Stimulated activated CD8-positive, alpha-beta memory T cell treated with anti-CD3 and anti-CD28 coated beads, Interleukin-7, amount 100 ng/mL, for 24 hours (primary cell): Measurements from ENCODE around the gene MTFR2.

Experiments used
- DNase-seq: peaks from one replicate; pipeline ENCODE4 v3.0.0-alpha.2; 2020; ENCODE audit warnings: low read depth

The MTFR2 gene

DNA sequence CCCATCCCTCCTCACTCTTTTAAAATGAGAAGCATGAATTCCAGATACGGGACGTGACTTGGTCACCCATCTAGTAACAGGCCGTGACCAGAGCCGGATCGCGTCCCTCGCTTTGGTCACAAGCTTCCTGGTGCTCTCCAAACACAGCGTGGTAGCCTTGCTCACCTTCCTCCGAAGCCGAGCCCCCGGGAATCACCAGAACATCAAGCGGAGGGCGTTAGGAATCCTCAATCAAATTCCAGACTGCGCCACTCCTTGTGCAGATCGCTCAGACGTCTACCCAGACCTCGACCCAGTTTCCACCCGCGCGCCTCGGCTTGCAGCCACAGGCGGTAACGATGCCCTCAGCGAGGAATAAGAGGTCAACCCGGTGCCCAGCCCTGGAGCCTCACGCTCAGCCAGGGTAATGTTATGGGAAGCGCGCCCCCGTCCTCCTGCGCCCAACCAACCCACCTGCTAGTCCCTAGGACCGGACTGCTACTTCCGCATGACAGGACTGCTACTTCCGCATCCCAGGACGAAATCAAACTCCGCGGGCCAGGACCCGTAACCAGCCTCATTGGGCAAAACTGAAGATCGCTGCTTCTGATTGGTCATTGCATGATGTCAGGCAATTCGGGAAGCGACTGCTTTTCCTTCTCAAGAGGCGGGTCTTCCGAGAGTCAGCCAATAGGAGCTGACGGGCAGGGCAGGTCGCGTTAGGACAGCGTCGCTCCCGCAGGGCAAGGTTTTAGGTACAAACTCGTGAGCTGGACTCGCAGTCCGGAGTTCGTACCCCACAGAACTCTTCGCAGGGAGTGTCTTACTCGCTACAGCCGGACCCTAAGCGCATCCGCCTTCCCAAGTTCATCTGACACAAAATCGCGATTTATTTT lies at the start of gene MTFR2:
MTFR2 (minus strand) TSS at position 501 of the 875 bp plus-strand sequence. CDS start 1,212 bp downstream, outside the sequence.
- DNase-seq: peak; percentile 82

DNA sequence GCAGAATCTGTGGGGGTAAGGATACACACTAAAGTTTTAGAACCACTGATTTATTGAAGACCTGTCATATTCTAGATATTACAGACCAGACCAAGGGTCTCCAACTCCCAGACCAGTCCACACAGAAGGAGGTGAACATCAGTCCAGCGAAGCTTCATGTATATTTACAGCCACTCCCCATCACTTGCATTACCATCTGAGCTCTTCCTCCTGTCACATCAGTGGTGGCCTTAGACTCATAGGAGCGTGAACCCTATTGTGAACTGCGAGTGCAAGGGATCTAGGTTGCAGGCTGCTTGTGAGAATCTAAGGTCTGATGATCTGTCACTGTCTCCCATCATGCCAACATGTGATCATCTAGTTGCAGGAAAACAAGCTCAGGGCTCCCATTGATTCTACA lies 44.5 kb upstream of the MTFR2 start:
- no peak for DNase-seq

DNA sequence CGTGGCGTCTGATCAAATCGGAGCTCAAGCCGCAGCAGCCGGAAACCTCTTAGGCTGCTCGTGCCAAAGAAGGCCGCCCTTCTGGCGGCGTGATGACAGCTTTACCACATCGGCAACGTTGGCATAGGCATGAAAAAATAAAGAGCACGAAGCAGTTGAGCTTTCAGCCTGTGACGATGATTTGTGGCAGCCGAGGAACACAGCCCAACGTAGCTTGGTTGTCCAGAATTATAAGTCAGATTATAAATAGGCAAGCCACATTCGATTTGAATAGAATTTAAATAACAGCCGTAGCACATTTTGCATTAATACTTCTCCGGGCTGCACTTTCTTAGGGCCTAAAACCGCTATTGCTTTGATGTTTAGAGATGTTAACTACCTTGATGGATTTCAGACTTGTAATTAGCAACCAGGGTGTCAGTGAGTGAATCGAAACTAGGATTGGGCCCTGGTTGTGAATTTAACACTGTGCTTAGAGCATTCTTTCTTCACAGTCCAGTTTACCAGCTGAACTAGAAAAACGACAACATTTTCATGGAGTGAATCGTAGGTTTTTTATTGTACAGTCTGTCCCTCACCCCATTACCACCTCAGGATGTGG lies 40.4 kb upstream of the MTFR2 start:
- peak; percentile 37 for DNase-seq

DNA sequence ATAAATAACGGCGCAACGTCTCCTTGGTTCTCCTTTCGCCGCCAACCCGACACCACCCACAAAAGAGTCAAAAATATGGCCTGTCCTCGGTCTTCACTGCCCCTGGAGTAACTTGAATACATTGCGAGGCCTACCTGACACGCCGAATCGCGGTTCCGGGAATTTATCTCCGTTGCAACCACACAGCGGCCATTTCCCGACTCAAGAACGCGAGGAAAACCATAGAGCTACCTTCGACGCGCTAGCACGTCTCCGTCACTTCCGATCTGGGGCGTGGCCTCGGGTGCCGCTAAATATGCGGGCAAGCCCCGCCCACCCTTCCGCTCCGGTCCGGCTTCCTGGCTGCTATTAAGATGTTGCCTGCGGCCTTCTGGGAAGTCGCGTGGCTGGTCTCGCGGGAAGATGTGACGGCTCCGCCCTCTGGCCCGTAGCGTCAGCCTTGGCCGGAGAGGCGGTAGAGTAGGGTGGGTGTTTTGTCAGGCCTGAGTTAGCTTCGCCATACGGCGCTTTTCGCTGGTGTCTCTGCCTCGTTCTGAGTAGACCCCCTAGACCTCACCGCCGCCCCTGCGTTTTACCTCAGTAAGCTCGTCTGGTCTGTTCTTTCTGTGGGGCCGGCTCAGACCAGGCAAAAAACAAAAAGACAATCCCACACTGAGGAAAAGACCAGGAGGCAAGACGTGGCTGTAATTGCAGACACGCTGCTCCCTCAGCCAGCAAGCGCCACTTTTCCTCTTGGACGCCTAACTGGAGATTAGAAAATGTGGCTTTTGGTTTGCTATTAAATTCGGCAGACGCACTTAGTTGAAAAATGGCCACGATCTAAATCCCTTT lies 39.7 kb upstream of the MTFR2 start, which contains the start of gene BCLAF1:
BCLAF1 (minus strand) TSS at position 268 of the 831 bp plus-strand sequence. CDS start 9,980 bp downstream, outside the sequence.
- DNase-seq: peak; percentile 98

DNA sequence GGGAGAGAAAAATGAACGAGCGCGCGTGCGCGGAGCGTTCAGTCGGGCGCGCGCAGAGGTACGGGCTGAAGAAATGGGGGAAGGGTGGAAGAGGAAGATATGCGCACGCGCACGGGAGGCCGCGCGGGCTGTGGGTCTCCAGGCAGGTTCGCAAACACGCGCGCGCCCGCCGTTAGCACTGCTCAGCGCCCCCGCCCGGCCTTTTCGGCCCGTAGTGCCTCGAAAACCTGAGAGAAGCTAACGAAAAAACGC lies 39.1 kb upstream of the MTFR2 start:
- peak; percentile 85 for DNase-seq

DNA sequence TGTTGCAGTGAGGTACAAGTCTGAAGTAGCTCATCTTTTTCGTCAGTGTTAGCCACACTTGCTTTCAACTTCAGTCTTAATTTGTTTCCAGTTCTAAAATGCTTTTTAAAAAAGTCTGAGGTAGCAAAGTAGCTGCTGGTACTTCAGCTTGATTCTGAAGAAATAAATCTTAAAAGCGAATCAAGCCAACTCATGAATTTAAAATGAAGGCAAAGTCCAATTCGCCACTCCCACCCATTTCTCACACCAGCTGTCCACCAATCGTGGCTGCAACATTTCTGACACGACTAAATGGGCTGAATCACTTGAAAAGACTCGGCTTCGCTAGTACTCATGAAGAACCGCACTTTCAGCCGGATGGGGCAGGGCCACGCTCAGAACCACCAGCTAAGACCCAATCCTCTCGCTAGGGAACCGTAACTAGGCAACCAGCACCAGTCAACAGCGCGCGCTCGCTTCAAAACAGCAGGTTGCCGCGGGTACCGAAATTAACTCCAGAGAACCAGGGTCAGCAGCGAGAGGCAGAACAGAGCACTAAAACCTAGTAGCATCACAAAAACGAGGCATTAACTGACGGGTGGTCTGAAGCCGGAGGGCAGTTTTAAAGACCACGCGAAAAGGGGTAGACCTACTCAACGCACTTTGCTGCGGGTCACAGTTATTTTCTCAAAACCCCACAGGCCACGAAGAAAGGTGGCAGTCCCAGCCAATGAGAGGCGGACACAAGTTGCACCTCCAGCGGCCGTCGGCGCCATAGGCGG lies 38.6 kb upstream of the MTFR2 start:
- peak; percentile 65 for DNase-seq

DNA sequence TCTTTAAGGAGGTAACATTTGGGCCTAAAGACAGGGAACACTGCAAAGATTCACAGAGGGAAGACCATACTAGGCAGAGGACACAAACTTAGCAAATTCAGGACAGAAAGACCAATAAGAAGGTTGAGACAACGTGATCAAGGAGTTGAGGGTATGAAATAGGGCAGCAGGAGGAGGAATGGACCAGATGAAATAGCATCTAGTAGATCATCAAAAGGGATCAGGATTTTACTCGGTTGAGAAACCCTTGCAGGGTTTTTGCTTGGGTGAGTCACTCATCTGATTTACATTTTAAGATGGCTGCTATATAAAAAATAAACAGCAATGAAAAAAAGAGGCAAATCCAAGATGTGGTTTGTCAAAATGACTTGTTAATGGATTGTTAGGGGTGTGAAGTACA lies 34.8 kb upstream of the MTFR2 start:
- DNase-seq: no peak

DNA sequence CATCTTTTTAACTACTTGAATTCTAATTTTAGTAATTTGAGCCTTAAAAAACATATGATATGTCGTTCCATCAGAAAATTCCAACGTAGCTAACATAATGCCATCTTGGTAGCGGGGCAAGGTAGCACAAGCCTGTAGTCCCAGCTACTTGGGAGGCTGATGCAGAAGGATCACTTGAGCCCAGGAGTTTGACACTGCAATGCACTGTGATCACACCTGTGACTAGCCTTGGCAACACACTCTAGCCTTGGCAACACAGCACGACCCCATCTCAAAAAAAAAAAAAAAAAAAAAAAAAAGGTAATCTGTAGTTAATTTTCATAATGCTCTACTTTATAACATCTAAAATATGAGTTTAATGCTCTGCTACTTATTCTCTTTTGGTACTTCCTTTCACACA lies 32.8 kb upstream of the MTFR2 start:
- DNase-seq: no peak

DNA sequence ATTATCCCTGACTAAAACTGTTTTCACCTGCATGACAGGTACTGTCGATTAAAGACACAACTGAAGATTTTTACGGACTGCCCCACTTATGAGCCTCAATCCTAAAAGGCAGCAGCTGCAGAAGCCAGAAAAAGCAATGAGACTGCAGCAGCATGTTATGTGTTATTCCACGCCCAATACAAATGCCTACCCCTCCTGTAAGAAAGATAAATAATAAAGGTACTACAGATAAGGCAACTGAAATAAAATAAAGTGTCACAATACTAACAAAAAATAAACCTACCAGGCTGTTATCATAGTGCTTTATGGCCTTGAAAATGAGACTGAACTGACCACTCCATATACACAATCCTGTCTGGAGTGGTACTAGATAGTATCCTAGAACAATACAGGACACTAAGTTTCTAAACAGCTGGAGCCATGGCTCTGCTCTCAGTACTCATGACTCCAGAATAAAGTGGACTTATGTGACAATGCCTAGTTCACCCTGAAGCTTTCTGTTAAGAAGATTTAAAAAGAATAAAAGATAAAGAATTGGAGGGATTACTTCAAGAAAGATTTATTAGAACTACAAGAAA lies 30.0 kb upstream of the MTFR2 start:
- no peak for DNase-seq

DNA sequence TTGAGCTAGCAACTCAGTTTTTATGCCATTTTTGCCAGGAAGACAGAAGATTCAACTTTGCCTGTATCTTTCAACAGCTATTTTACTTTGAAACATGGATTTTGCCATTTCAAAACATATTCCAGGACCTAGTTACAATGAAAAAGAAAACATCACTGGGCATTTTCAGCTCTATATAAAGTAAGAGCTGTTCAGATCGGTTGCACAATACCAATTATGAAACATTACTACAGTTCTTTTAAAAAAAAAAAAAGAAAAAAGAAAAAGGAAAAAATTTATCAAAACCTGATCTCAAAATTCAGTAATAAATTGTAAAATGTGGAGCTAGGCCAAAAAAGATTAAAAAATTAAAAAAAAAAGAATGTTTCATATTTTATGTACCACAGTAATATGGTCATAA lies 24.0 kb upstream of the MTFR2 start:
- no peak for DNase-seq

DNA sequence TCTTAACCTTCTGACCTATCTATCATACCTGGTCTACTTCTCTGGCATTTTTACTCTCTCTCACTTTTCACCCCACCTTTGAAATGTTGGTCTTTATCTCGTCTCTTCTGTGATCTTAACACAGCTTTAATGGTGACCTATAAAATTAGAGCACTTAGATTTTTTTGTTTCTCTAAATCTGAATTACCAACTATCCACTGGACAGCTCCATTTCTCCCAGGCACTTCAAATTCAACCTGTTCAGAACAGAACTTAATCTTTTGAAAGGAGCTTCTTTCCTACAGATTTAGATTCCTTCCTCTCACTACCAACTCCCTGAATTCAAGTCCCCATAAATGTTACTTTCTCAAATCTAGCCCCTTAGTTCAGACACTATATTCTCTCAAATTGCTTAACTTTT lies 15.0 kb upstream of the MTFR2 start:
- DNase-seq: no peak

DNA sequence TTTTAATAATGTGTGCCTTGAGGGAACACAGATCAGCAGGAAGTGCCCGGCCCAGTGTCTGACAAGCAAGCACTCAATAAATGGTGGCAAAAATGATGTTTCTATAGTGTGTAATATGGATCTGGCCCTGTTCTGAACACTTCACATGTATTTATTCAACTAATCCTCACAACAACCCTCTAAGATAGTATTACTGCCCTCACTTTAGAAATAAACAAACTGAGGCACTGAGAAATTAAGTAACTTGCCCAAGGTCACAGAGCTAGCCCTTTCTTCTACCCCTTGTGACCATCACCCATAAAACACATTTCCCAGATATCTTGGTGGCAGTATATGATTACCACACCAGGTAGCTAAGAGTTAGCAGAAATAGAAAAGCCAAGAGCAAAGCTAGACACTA lies 12.8 kb upstream of the MTFR2 start:
- DNase-seq: no peak

DNA sequence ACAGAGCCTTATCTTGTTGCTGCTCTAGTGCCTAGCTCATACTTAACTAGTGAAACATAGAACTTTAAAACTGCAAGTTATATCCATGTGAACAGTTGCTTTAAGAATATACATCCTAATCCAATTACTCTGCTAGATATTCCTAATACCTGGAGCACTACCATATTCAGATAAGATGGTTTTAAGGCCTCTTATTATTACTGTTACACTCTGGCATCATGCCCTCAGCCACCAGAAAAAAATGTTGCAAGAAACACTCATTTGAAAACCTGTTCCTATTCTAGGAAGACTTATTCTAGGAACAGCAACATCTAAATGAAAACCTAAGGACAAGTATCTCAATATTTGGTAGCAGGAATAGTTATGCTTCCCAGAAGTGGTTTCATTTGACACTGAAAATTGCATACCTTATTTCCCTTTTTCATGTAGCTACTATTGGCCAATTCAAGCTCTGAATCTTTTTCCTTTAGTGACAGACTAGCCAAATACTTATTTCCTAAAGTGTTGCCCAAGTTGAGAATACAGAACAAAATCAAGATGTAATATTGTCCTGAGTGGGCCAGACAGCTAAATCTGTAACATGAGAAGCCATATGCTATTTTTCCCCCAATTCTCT lies 4.8 kb upstream of the MTFR2 start:
- DNase-seq: no peak

DNA sequence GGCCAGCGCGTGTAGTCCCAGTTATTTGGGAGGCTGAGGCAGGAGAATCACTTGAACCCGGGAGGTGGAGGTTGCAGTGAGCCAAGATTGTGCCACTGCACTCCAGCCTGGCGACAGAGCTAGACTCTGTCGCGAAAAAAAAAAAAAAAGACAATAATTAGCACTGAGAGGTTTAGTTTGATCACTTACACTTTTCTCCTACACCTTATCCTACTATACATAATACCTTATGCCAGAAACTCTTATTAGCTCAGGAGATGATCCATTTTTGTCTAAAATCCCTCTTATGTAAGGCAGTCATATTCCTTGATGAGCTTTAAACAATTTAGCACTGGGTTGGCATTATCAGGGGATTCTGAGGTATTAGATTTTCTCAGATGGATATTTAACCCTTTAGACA lies 3.6 kb upstream of the MTFR2 start:
- no peak for DNase-seq

DNA sequence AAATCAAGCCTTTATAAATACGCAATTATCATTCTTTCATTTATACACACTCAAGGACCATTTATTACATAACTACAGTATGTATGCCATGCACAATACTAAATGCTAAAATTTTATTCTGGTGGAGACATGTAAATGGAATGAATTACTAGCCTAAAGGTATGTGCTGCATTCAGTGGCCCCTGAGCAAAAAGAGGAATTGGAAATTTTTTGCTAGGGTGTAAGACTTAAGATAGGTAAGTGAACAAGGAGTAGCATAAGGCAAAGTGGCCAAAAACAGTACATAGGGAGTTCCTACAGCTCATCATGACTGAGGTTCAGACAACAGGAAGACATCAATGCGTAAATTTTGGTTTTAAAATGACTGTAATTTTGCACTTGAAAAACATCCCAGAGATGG lies 2.3 kb upstream of the MTFR2 start:
- no peak for DNase-seq

DNA sequence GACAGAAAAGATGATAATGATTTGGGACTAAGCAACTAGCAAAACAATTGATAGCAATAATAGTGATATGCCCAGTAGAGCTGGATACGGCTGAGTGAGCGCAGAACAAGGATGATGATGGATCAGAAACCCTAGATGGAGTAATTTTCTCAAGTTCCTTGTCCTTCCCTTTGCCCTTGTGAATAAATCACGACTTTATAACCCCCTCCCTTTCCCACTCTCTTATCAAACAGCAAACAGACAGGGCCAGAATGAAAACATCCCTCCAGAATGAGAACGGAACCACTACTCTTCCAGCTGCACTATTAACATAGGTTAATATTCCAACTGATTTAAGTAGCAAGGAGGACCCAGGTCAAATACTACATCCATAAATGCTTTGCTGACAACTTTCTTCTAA lies 1.3 kb upstream of the MTFR2 start:
- DNase-seq: no peak

DNA sequence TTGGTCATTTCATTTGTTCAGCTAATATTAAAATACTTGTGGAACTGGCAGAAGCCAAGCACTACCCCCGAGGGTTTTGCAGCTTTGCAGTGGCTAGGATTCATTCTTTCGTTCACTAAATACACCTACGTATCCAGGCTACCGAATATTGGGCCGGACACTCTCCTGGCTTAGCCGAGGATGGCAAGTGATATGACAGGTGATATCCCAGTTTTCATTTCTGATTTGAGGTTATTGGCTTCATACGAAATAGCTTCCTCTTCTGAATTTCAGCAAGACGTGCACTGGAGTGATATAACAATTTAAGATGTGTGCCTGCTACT lies 536 bp upstream of the MTFR2 start:
- DNase-seq: no peak

DNA sequence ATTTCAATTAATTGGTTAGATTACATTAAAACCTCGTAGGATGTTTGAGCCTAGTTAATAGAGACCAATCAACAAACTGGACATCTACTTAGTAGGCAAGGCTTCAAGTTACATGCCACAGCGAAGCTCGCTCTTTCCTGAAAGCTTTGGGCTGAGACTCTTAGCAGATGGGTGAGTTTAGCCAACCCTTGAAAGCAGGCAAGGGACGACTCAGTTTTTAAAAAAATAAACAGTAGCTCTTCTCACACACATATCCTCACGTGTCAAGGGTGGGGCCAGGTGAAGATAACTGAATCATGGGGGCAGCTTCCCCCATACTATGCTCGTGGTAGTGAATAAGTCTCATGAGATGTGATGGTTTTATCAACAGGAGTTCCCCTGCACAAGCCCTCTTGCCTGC lies 775 bp downstream of the MTFR2 start:
- DNase-seq: no peak

DNA sequence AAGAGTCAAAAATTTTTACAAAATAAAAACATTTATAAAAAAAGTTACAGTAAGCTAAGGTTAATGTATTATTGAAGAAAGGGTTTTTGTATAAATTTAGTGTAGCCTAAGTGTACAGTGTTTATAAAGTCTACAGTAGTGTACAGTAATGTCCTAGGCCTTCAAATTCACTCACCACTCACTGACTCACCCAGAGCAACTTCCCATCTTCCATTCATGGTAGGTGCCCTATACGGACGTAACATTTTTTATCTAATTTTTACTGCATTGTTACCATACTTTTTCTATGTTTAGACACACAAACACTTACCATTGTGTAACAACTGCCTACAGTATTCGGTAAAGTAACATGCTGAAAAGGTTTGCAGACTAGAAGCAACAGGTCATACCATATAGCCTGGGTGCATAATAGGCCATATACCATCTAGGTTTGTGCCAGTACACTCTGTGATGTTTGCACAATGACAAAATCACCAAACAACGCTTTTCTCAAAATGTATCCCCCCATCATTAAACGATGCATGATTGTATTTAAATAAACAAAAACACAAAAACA lies 6.0 kb downstream of the MTFR2 start:
- DNase-seq: no peak

DNA sequence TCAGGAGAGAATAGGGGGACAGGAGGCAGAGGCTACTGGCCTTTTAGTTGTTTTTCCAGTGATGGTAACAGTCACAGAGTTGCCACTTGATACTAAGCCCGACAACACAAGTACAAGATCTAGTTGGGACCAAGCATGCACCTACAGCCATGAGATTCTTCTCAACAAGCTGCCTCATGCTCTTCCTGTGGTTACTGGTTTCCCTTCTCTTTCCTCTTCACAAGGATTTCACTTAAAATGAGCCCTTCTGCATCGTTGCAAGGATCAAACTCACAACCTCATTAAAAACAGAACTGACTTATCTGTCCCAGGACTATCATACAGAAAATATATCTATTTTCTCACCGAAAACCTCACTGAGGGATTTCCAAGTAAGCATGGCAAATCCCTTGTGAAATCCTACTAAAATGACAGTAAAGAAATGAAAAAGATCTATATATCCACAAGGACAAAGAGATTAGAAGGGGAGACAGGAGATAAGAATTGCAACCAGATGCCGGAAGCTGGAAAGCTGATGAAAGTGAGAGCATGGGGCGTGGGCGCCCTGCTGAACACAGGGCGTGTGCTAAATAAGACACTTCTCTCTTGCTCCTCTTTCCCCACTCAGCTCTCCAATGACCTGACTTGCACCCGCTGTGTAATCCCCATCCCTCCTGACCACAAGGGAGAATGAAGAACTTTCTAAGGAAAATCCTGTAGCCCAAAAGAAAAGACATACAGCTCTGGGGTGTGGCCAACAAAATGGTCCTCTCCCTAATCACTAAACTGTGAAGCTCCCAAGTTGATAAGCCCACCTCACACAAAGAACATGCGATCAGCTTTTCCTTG lies 13.4 kb downstream of the MTFR2 start:
- no peak for DNase-seq

DNA sequence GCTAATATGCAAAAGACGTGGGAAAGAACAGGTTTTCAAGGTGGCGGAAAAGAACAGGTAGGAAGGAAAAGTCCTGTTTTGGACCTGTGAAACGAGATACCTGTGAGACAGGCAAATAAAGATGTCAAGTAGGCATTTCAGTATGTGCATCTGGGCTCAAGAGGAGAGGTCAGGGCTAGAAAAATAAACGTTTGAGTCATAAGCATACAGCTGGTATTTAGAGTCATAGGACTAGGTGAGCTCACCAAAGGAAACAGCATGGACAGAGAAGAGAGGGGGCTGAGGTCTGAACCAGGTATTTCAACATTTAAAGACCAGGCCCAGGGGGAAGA lies 14.9 kb downstream of the MTFR2 start:
- DNase-seq: no peak
